ENCODE results near the gene POLR2E.
A peak's percentile ranks its signal among the peaks of the same experiment; 100 is the strongest.

POLR2E gene

DNA sequence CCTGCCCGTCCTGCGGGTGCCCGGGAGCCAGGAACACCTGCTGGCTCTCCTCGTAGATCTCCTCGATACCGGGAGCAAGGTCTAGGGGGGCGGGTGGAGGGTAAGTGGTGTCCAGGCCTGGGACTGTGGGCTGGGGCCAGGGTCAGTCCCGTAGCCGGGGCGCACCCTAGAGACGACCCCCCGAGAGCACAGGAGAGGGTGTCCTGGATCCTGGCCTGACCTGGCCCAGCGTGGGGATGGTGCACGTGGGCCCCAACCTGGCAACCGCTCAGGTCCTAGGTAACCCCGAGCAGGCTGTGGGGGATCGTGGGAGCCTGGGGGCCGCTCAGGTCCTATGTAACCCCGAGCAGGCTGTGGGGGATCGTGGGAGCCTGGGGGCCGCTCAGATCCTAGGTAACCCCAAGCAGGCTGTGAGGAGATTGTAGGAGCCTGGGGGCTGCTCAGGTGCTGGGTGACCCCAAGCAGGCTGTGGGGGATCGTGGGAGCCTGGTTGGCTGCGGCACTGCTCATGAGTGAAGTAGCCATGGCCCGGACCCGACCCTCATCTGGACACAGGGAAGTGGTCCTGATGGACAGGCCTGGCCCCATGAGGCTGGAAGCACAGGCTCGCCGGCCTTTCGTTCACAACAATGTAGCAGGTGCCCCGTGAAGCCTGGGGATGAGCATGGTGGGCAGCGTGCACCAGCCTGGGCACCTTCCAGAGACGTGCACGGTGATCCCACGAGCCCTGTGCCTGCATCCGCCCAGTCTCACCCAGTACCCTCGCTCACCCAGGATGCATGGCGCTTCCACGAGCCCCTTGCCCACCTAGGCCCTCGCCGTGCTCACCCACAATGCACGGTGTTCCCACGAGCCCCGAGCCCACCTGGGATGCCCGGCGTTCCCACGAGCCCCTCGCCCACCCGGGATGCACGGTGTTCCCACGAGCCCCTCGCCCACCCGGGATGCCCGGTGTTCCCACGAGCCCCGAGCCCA is 14.8 kb upstream of the POLR2E start:
- DNase-seq, result no peak

DNA sequence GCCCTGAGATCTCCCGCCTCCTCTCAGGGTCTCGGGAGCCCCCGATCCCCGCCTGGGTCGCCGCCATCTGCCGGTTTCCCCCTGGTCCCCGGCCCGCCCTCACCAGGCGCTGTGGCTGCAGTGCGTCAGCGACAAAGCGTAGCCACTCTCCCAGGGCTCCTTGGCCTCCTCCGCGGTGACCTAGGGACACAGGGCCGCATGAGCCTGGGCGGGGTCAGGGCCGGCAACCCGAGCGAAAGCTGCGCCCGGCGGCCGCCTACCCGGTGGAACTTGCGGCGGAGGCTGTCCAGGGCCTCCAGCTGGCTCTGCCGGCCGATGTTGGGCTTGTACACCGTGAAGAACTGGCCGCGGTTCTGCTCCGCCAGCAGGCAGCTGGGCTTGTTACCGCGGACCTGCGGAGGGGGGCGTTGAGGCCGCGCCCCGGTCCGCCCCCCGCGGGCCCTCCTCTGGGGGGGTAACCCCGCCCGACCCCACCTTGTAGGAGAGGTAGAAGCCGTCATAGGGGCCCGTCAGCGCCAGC is 13.9 kb upstream of the POLR2E start:
- no peak for DNase-seq

DNA sequence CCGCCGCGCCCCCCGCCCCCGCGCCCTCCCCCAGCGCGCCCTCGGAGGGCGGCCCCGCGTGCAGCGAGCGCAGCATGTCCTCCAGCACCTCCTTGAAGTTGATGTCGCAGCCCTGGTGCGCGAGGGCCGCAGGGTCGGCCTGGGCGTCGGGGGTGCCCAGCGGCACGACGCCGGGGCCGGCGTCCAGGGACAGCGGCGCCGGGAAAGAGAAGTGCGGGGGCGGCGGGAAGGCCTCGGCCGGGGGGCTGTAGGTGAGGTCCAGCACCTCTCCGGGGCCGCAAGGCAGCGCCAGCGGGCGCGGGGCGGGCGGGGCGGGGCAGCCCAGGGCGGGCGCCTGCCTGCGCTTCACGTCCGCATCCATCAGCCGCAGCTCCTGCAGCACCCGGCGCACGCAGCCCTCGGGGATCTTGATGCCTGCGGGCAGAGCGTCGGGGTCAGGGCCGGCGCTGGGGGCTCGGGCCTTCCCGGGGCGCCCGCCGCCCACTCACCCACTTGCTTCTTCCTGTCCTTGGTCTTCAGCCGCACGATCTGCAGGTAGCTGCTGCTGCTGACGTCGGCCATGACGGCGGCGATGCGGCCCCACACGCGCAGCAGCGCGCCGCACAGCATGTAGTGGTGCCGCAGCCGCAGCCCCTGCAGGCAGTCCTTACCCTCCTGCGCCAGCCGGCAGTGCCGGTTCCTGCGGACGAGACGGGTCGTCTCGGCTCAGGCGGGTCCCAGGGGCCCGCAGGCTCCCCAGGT is 13.3 kb upstream of the POLR2E start:
- no peak for DNase-seq

- DNase-seq, result peak; percentile 42
Observed at GRCh38 chr19:1107661-1108261, 12.6 kb upstream of the POLR2E start.

DNA sequence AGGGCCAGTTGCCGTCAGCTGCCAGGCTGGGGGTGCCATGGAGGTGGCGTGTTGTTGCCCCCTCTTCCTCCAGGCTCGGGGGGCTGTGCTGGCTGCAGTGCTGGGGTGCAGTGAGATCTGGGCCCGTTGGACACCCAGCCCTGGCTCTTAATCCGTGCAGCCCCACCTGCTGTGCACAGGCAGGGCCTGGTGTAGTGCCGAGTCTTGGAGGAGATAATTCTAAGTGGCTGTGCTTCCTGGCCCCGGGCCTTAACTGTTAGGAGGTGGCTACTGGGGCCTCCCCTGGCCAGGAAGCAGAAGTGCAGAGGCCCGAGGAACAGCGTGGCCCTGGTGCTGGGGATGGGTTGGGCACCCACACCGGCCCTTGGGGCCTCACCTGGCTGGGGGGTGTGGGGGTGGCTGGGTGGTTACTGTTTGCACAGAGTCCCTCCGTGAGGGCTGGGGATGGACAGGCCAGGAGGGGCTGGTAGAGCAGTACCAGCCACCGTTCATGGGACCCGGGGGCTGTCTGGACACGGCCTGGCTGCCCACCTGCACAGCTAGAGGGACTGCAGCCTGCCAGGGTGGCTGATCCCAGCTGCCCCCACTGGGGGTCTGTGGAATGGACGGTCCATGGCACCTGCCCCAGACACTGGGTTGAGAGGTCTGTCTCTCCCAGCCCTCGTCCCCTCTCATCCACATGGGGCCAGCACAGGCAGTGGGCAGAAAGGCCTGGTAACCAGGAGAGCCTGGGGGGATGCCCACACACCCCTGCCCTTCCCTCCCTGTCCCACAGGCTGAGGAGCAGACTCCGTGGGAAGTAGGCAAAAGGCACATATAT is 11.9 kb upstream of the POLR2E start:
- DNase-seq, result peak; percentile 60

DNA sequence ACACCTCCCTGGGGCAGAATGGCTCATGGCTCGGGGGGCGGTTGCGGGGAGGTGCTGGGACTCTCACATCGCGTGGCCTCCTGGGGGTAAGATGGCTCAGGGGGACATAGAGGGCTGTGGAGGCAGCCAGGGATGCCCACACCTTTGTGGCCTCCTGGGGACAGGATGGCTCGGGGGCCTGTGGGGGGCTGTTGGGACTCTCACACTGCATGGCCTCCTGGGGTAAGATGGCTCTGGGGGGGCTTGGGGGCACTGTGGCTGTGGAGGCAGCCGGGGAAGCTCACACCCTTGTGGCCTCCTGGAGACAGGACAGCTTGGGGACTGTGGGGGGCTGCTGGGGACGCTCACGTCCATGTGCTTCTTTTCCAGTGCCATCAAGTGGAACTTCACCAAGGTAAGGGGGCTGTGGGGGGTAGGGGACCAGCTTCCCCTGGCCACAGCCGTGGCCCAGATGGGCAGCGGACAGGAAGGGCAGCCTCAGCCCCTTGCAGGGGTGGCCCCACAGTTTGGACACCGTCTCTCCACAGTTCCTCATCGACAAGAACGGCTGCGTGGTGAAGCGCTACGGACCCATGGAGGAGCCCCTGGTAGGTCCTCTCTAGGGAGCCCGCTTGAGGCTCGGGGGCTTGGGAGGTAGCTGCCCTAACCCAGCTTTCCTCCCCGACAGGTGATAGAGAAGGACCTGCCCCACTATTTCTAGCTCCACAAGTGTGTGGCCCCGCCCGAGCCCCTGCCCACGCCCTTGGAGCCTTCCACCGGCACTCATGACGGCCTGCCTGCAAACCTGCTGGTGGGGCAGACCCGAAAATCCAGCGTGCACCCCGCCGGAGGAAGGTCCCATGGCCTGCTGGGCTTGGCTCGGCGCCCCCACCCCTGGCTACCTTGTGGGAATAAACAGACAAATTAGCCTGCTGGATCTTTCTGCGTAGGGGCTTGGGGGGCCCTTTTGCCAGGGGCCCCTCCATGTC is 11.0 kb upstream of the POLR2E start:
- no peak for DNase-seq

DNA sequence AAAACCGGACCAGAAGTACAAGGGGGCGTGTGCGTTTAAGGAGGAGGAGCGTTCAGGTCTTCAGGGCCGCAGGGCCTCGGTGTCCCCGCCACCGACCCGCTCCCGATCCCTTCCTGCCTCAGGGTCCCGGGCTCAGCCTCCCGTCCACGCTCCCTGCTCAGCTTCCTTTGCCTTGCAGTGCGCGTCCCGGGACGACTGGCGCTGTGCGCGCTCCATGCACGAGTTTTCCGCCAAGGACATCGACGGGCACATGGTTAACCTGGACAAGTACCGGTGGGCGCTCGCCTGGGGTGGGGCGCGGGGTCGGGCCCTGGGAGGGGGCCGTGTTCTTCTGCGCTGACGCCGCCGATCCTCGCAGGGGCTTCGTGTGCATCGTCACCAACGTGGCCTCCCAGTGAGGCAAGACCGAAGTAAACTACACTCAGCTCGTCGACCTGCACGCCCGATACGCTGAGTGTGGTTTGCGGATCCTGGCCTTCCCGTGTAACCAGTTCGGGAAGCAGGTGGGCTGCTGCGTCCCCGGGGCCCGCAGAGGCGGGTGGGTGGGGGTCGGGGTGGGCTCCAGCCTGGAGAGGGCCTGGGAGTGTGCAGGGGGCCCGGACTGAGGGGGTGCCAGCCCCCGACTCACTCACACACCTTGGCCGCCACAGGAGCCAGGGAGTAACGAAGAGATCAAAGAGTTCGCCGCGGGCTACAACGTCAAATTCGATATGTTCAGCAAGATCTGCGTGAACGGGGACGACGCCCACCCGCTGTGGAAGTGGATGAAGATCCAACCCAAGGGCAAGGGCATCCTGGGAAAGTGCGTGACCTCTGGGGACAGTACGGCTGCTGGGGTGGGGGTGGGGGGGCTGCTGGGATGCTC is 10.1 kb upstream of the POLR2E start:
- no peak for DNase-seq

DNA sequence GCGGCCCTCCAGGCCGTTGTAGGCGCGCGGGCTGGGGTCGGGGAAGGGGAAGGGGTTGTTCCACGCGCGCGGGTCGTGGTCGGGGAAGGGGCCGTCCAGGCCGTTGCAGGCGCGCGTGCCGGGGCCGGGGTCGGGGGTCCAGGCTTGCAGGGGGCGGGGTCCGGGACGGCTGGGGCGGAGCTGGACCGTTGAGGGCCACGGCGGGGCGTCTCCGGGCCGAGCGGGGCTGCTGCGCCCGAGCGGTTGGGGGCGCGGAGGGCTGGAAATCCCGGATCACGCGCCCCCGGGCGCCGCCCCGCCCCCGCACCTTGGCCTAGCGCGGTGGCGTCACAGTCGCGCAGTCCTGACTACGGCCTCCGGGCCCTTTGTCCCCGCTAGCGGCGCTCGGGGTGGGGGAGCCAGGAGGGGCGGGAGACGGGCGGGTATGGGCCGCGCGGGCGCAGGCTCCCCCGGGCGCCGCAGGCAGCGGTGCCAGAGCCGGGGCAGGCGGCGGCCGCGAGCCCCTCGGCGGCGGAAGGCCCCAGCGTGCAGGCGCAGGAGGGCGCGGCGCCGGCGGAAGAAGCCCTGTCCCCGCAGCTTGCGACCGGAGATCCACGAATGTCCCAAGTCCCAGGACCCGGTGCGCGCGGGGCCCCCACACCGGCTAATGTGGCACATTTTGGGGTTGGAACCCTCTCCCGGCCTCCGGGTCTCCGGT is 9.3 kb upstream of the POLR2E start:
- DNase-seq, result peak; percentile 47

DNA sequence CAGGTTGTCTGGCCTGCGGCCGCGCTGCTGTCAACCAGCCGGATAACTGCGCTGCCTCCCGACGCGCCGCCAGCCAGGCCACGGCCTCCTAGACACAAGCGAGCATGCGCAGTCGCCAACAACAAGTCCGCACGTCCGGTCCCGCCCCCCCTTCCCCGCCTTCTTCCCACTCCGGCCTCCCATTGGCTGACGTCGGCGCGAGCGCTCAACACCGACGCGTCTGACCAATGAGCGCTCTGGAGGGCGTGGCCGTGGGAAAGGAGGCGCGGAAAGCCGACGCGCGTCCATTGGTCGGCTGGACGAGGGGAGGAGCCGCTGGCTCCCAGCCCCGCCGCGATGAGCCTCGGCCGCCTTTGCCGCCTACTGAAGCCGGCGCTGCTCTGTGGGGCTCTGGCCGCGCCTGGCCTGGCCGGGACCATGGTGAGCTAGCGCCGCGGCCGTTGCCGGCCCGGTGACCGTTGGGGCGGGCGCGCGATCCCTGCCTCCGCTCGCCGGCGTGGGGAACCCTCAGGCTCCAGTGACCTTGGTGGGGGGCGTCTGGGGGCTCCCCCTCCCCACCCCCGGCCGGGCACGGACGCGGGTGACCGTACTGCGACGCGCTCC is 8.6 kb upstream of the POLR2E start, which contains the start of gene GPX4:
Gene GPX4, plus strand, starts transcription at position 287 of the 603 bp plus-strand sequence. Its CDS starts 50 bp downstream, at position 337.
- peak; percentile 99 for DNase-seq

GRCh38 chr19:1103132-1103707 is 8.0 kb upstream of the POLR2E start:
- DNase-seq, result no peak

DNA sequence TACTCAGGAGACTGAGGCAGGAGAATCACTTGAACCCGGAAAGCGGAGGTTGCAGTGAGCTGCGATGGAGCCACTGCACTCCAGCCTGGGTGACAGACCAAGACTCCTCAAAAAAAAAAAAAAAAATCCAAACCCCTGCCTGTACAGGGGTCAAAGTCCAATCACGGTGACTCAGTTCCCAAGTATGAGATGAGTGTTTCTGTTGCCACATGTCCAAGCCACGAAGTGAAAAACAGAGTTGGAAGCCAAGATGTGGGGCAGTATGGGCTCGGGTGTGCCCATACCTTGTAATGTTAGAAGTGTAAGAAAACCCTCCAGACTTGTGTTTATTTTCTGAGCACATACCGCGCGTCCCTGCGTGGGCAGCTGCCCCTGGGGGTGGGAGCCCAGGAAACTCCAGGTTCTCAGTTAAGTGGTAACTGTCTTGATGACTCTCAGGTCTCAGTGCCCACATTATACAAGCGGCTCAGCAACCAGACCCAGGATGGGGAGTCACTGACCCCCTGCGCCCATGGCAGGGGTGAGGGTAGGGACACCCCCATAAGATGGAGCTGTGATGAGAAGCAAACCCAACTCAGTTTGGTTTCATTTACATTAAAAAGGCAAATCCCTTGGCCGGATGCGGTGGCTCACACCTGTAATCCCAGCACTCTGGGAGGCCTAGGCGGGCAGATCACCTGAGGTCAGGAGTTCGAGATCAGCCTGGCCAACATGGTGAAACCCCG is 7.4 kb upstream of the POLR2E start:
- DNase-seq, result peak; percentile 76

DNA sequence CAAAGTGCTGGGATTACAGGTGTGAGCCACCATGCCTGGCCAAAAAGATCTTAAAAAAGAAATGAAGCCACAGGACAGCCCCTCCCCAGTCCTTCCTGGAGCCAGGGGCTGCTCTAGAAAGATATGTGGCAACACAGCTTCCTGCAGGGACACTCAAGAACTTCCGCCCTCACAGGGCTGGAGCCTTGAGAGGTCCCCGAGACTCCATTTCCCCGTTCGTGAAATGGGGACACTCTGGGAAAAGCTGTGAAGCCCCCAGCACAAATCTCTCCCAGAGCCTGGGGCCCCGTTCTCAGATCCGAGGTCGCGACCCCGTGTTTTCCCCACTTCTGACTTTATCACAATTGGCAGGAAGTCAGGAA is 6.1 kb upstream of the POLR2E start:
- DNase-seq, result peak; percentile 81

DNA sequence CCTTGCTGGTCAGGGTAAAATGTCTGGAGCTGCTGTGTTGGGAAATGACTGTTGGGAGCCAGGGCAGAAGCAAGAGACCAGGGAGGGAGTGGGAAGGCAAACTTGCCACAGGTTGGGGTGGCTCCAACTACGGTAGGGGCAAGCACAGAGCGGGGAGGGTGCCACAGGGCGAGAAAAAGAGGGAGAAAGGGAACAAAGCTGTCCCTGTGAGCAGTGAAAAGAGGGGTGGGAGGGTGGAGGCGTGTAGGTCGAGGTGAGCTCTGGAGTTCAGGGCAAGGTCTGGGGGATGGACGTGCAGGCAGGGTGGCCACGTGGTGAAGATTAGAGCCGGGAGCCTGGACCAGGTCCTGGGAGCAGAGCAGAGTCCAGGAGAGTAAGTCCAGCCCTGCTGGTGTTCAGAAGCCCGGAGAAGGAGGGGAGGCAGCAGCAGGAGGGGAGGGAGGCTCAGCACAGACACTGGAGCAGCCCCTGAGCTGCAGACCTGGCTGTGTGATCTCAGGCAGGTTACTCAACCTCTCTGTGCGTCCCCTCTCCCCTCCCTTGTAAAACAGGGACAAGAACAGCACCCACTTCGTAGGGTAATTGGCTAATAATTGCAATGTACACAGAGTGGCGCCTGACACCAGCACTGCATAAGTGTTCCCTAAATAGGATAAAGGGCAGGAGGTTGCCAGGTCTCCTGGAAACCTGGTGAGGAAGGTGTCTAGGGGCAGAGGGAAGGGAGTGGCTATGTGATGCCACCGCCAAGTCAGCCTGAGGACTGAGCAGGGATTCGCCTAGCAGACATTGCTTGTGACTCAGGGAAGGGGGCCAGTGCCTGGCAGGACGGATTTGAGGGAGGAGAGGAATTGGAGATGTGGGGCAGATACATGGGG is 3.2 kb upstream of the POLR2E start:
- DNase-seq, result no peak

DNA sequence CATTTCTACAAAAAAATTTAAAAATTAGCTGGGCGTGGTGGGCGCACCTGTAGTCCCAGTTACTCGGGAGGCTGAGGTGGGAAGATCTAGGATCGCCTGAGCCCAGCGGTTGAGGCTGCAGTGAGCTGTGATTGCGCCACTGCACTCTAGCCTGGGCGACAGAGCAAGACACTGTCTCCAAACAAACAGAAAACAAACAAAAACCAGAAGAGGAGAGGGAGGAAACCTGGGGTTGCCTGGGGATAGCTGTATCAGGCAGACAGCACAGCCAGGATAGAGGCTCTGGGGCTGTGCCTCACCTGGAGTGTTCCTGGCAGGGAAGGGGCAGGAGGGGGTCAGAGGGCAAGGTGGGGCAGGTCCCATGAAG is 2.6 kb upstream of the POLR2E start:
- no peak for DNase-seq

- no peak for DNase-seq
Observed at GRCh38 chr19:1094655-1094977, 559 bp downstream of the POLR2E start.

DNA sequence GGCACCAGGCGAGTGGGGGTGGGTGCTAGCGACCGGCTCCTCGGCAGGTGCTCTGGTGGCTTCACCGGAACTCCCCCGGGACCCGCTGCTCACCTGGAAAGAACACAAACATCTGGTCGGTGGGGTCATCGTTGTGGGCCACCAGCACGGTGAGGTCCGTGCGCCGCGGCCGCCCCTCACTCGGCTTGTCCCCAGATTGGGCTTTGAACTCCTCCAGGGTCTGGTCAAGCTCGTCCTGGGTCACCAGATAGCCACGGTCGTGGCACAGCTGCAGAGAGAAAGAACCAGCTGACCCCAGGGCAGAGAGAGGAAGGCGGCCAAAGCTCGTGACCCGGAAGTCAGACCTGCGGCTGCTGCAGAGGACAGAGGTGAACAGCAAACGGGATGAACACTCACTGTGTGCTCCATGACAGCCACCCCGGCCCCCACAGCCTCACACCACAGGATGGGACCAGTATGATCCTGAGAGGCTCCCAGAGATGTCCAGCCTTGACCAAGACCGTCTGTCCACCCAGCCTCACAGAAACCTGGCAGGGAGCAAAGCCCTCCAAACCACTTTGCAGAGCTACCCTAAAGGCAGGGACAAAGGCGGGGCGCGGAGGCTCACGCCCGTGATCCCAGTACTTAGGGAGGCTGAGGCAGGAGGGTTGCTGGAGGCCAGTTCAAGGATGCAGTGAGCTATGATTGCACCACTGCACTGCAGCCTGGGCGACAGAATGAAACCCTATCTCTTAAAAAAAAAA is 1.2 kb downstream of the POLR2E start:
- peak; percentile 24 for DNase-seq

Measured in MV-4-11 (cell line).